ENCODE results near the gene DPP6. TPM values are rescaled to one million over a fixed set of nuclear protein-coding genes. Genes with fewer than 3 reads are reported as not detected.

The DPP6 gene
- total and polyA plus RNA-seq, 8 donors: 1.0 to 11.2 (median 2.6) TPM

GRCh38 chr7:154827007-154827406 is 774.8 kb downstream of the DPP6 start:
- no peak for DNase-seq
- Histone ChIP-seq H3K4me1 (no peaks in the 10 kb centered on the region), H3K27ac (no peak overlapping the region), H3K9me3 (no peaks in the 10 kb centered on the region), H3K4me3 (no peak overlapping the region), H3K27me3 (no peaks in the 10 kb centered on the region), H3K36me3 (no peaks in the 10 kb centered on the region)
- intact Hi-C loops (cut with DNase I): no loop called here
- no peak for TF ChIP-seq CTCF (IDR thresholded peaks at IDR 0.05)
- no peak for ATAC-seq
- WGBS, 2 donors: 69 to 81% methylated on average over 2 of the region's 2 CpGs
- no peak for FAIRE-seq

GRCh38 chr7:154832557-154833138 is 780.5 kb downstream of the DPP6 start:
- H3K27me3 ChIP-seq: no peaks in the 10 kb centered on the region
- WGBS, 2 donors: 69 to 72% methylated on average over 12 of the region's 12 CpGs
- ATAC-seq (peak in 1 of 4 donors; percentile 20), DNase-seq (no peak), FAIRE-seq (no peak)
- TF ChIP-seq CTCF (IDR thresholded peaks at IDR 0.05): no peak
- H3K9me3 ChIP-seq: no peaks in the 10 kb centered on the region
- no peaks in the 10 kb centered on the region for H3K4me1 ChIP-seq
- no peaks in the 10 kb centered on the region for H3K36me3 ChIP-seq
- no peak overlapping the region for H3K27ac ChIP-seq
- no peak overlapping the region for H3K4me3 ChIP-seq
- intact Hi-C loops (cut with DNase I): no loop called here

- Histone ChIP-seq H3K36me3 (no peaks in the 10 kb centered on the region), H3K27ac (no peak overlapping the region), H3K9me3 (no peaks in the 10 kb centered on the region), H3K4me3 (no peak overlapping the region), H3K4me1 (no peaks in the 10 kb centered on the region), H3K27me3 (peaks cover 0 to 6% (median 2%) of the 10 kb centered on the region in 4 donors)
- no peak for TF ChIP-seq CTCF (IDR thresholded peaks at IDR 0.05)
- FAIRE-seq: no peak
- no peak for ATAC-seq
- DNase-seq: no peak
- WGBS, 2 donors: 76 to 81% methylated on average over 13 of the region's 13 CpGs
- intact Hi-C loops (cut with DNase I): no loop called here
Measured at GRCh38 chr7:154836021-154836448, 783.8 kb downstream of the DPP6 start.

- intact Hi-C loops (cut with DNase I): no loop called here
- Histone ChIP-seq H3K27ac (no peak overlapping the region), H3K9me3 (no peaks in the 10 kb centered on the region), H3K4me3 (no peak overlapping the region), H3K36me3 (no peaks in the 10 kb centered on the region), H3K27me3 (peaks cover 0 to 6% (median 2%) of the 10 kb centered on the region in 4 donors), H3K4me1 (no peaks in the 10 kb centered on the region)
- TF ChIP-seq CTCF (IDR thresholded peaks at IDR 0.05): no peak
- no peak for ATAC-seq
- no peak for DNase-seq
- no peak for FAIRE-seq
- WGBS, 2 donors: 78 to 89% methylated on average over 8 of the region's 8 CpGs
Measured at GRCh38 chr7:154837087-154837486, 784.9 kb downstream of the DPP6 start.

- Histone ChIP-seq H3K4me3 (no peak overlapping the region), H3K27me3 (peaks cover 0 to 6% (median 2%) of the 10 kb centered on the region in 4 donors), H3K36me3 (no peaks in the 10 kb centered on the region), H3K4me1 (no peaks in the 10 kb centered on the region), H3K27ac (no peak overlapping the region), H3K9me3 (no peaks in the 10 kb centered on the region)
- TF ChIP-seq CTCF (IDR thresholded peaks at IDR 0.05): no peak
- no peak for DNase-seq
- WGBS, 2 donors: 78 to 82% methylated on average over 5 of the region's 5 CpGs
- no peak for FAIRE-seq
- intact Hi-C loops (cut with DNase I): no loop called here
- ATAC-seq: no peak
Measured at GRCh38 chr7:154837622-154838021, 785.4 kb downstream of the DPP6 start.
